ENCODE data around the gene NTM.

The NTM gene

DNA sequence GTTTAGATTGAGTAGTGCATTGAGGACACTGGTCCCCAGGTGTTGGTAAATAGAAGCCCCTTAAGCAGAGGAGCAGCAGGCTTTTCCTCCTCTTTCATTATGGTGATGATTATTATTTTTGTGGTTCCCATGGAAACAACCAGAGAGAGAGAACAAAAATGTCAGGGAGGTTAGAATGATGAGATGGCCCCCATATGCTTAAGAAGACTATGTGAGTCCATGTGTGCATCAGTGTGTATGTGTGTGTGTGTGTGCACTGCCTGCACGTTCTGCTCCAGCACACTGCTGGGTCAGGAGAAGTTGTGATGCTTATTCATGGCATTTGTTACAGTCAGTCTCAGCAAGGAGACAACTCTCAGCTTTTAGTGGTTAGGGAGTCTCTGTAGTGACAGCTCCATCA is 724.2 kb downstream of the NTM start:
- FAIRE-seq (no peak), DNase-seq (ENCODE audit: extremely low spot score, insufficient read length, low read depth) (no peak)

DNA sequence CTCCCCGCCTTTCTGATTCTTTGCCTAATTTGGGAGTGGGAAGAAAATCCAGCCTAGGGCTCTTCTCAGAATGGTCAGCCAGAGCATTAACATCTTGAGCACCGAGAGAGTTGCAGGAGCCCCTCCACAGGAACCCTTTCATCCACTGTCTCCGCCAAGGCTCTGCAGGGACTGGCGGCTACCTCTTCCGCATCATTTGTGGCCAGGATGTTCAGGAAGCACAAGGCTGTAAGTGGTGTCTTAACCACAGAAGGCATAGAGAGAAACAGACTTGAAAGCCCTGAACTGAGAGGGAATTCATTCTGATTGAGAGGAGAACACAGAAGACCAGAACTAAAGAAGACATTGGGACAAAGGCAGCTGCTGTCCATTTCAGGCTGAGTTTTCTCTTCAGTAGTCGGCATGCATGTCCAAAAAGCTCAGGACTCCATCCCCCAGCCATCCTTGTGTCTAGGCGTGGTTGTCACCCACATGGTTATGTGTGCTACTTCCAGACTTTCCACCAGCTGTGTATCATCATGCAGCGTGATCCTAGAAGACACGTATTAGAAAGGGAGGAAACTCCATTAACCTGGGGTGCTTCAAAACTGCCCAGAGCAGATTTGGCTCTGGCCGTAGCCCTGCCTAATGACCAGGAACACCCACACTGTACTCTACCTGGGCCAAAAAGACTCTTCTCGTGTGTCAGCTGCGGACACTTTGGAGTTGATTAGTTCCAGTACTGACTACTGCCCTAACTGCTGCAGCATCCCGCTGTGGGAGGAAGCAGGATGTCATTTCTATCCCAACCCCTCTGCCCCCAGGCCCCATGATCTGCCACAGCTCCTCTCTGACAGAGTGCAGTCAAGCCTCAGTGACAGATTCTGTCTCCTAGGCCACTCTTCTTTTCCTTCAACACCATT is 725.1 kb downstream of the NTM start:
- DNase-seq (ENCODE audit: extremely low spot score, insufficient read length, low read depth): no peak
- FAIRE-seq: no peak

DNA sequence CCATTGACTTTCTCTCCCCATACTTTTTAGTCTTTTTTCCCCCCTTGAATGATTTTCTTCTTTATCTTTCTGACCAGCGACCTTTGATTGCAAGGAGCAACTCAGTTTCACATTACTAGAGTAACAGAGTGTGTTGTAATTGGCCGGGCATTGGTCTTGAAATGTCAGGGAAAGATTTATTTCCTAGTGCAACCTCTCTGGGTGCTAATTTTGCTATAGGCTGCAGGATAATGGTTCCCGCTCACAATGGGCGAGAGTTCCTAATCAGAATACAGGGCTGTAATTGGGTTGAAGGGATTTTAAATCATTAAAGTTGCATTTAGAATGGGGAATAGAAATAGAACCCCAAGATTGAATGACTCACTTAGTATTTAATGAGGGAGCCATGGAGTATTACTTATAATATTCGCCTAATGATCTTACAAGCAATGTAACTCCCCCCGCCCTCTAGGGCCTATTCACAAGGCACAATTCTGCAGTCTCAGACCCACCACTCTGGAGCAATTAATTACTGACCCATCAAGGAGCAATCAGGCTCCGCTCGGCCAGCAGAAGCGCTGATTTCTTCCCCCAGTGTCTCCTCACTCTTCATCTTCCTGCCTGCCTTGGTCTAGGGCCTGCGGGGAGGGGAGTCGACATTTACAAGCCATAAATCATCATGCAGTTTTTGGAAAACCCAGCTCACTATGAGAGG is 725.9 kb downstream of the NTM start:
- DNase-seq (ENCODE audit: extremely low spot score, insufficient read length, low read depth) (no peak), FAIRE-seq (no peak)

DNA sequence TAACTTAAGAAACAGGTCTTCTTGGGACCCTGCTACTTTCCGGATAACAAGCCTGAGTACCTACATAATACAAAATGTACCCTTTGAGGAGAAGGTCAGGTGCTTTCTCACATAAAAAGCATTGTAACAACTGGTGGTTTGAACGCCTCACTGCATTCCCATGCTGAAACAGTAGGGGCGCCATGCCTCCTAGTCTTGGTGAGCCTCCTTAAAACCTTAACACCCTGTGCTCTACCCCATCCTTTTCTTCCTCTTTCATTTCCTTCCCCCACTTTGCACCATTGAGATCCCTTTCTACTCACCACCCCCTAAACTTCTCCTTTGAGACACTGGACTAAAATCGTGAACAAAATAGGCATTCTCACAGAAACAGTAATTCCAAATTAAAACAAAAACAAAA is 729.3 kb downstream of the NTM start:
- FAIRE-seq: no peak
- DNase-seq (ENCODE audit: extremely low spot score, insufficient read length, low read depth): no peak

DNA sequence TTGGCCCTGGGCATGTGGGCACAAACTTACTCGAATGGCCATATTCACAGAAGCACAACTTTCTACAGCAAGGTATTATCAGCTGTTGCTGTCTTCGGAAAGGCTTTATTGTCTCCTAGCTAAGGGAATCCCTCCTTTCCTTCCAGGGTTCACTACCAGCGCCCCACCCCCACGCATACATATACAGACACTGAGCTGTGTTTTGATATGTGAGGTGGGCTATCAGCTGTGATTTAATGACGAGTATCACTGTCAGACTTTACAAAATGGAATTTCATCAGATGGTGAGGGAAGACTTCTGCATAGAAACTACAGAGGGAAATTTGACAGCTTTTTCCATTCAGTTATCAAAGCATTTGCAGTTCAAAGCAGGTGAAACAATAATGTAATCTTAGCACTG is 730.2 kb downstream of the NTM start:
- FAIRE-seq (no peak), DNase-seq (ENCODE audit: extremely low spot score, insufficient read length, low read depth) (no peak)

DNA sequence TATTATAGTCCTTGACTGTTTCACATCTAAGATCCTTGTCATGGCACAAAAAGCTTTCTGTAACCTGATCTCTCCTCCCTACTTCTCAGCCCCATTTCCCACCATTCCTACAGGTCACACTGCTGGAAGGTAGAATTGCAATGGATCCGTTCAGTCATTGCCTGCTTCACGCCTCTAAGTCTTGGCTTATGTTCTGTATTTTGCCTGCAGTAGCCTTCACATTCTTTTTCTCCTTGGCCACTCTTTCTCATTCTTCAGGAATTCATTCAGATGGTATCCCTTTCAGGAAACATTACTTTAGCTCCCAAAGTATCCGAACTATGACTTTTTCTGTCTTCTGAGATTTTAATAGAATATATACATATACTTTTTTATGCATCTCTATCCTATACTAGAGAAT is 731.5 kb downstream of the NTM start:
- DNase-seq (ENCODE audit: extremely low spot score, insufficient read length, low read depth): no peak
- no peak for FAIRE-seq

DNA sequence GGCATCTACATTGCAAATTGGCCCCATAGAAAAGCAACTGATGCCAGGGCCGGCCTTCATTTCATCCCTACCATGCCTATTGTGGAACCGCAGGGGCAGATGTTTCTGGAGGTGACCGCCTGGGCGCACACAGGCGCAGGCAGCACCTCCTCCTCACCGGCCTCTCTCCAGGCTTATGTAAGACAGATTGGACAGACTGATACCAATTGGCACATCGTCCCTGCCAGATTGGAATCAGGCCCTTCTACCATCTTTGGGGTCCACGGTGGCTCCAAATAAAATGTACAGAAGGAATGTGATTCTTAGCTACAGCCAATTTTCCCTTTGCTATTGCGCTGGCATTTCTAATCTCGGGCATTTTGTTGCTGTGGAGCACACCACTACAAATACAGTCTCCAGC is 732.6 kb downstream of the NTM start:
- FAIRE-seq: no peak

DNA sequence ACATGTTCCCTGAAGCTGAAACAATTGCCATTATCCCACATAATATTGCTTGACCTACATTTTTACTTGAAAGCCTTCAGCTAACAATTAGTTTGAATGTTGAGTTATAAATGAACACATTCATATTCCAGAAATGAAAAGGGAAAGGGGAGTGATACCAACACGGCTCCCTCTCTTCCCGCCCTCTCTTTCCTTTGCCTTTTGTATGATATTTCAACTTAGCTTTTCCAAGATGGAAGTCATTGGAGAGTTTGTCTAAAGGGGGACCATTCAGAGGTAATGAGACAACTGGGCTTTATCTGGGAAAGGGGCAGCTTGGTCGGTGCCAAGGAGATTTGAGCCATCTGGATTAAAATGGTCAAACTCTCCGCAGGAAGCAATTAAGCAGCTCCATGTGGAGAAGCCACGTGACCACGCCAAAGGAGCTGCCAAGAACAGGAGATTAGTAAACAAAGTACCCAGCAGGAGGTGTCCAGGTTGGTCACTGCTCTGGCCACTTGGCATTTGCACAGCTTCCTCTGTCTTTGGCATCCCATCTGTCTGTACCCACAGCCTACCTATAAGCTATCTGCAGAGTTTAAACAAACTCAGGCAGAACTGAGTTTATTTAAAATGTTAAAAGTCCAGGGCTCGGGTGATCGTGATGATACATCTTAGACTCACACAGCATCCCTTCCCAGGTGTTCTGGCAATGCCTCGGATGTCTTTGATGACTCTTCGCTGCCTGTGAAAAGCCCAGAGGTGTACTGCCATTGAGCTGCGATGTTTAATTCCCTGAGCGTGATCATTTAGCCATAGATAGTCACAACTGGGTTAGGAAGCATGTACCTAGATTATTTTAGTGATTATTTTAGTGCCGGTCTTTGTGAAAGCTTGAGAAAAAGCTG is 735.9 kb downstream of the NTM start:
- DNase-seq (ENCODE audit: extremely low spot score, insufficient read length, low read depth) (no peak), FAIRE-seq (no peak)

More for the DNA sequence above, 732.6 kb downstream of the NTM start:
- DNase-seq (ENCODE audit: extremely low spot score, insufficient read length, low read depth): no peak

DNA sequence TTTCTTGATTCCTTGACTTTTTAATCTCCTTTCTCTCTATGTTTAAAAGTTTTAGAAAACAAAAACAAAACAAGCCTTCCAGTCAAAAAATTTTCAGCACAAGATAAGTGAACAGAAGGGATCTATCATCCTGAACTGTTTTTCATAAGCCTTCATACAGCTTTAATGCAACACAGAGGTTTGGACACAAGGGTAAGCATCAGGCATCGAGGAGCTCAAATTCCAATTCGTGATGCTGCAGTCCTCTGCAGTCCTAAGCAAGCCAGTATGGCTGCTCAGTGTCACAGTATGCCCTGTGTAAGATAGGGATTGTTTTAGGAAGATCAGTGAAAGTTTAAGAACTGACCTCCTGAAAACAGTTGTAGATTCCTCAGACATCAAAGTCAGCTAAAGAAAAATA is 740.9 kb downstream of the NTM start:
- DNase-seq (ENCODE audit: extremely low spot score, insufficient read length, low read depth) (no peak), FAIRE-seq (no peak)

DNA sequence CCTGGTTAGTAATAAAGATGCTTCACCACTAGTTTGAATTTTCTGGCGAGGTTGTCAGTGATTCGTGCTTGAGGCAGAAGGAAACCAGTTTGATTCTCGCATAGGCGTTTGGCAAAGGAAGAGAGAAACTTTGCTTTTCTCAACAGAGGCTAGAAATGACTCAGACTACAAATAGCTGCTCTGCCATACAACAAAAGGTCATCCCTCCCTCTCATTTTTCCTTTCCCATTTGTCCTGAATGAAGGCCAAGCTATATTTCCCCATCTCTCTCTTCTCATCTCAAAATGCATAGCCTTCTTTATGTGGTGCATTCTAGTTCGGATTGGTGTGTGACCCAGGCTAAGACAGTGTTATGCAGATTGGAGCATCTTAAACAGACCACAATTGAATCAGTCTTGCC is 741.4 kb downstream of the NTM start:
- FAIRE-seq (no peak), DNase-seq (ENCODE audit: extremely low spot score, insufficient read length, low read depth) (no peak)

DNA sequence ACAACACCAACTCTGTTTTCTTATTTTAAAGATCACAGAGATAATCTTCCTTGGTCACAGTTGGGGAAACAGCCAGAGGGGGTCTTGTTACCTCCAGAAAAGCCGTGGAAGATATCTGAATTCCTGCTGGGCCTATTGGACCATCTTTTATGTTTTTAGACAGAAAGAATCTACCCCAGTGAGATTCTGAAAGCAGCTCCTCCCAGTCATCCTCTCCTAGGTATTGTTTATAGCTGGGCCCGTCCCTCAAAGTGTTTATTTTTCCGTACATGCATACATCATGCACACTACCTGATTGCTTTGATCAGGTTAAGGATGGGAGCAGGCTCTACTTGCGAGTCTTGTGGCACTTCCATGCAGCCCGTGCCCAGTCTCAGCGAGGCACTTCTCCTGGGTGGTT is 742.4 kb downstream of the NTM start:
- FAIRE-seq: no peak

DNA sequence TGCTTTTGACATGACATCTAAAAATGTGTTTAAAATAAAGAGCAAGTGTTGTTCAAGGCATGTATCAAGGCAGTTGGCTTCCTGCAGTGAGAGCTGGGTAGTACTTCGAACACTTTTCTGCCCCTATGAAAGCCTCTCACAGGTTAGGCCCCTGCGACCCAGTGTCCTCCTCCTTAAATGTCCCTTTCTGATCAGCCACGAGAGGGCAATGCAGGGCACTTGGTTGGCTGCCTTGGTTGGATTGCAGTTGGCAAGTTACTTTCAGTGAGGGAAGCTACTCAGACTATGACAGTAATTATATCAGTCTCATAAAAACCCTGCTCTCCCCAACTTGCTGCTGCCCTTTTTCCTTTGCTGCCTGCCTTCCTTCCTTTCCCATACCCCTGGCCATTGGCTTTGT is 743.8 kb downstream of the NTM start:
- DNase-seq (ENCODE audit: extremely low spot score, insufficient read length, low read depth) (no peak), FAIRE-seq (no peak)

More for the DNA sequence above, 742.4 kb downstream of the NTM start:
- DNase-seq (ENCODE audit: extremely low spot score, insufficient read length, low read depth): no peak

DNA sequence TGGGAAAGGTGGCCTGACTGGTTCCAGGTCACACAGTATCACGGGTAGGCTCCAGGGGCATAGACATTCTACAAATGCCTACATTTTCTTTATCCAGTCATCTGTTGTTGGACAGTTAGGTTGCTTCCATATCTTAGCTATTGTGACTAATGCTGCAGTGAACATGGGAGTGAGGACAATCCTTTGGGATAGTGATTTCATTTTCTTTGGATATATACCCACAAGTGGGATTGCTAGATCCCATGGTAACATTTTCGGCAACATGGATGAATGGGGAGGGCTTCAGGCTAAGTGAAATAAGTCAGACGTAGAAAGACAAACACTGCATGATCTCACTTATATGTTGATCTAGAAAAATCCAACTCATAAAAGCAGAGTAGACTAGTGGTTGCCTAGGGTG is 744.3 kb downstream of the NTM start:
- no peak for FAIRE-seq

DNA sequence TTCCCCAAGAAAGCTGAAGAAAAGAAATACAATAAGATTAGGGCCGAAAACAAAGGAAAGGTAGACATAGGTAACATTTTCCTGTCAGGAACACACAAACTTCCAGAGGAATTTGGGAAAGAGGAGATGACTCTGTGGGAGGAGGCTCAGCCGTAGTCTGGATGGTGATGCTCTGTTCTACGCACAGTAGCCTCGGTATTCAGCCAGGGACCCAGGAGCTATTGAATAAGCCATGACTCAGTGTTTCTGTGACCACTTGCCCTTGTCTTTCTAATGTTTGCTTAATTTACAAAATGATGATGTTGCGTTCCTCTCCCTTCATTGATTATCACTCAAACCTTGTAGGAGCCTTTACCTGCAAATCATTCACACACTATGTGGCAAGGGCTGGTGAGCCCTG is 745.0 kb downstream of the NTM start:
- DNase-seq (ENCODE audit: extremely low spot score, insufficient read length, low read depth) (no peak), FAIRE-seq (no peak)

More for the DNA sequence above, 744.3 kb downstream of the NTM start:
- no peak for DNase-seq (ENCODE audit: extremely low spot score, insufficient read length, low read depth)

DNA sequence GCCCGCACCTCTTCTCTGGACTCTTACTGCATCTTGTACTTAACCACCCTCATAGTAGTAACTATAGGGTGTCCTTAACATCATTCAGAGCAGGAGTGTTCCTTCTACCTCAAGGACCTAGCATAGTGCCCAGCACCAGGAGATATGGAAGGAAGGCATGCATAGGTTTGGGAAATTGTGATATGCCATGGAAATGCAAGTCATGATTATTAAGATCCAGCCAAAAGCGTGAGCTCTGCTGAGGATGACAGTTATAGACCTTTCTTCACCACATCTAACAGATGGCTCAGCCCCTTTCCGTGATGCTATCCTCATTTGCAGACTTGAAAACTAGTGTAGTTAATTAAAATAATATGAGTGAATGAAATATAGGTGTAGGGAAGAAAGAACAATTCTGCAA is 746.1 kb downstream of the NTM start:
- FAIRE-seq (no peak), DNase-seq (ENCODE audit: extremely low spot score, insufficient read length, low read depth) (no peak)

DNA sequence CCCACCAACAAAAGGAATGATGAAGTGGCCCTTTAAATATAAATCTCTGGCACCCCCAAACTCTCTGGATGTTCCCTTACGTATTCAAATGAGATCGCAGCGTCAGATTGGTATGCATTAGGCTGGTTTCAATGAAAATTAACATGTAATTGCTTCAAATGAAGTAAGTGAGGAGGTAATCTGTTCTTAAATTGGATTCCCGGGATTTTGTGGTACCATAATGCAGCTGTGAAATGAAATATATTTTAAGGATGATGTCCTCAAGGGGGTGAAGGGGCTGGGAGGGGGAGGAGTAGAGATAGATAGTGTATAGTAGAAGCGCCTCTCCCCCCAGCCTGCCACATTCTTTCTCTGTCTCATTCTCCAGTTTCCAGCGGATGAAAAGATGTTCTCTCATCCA is 748.2 kb downstream of the NTM start:
- DNase-seq (ENCODE audit: extremely low spot score, insufficient read length, low read depth) (no peak), FAIRE-seq (no peak)

DNA sequence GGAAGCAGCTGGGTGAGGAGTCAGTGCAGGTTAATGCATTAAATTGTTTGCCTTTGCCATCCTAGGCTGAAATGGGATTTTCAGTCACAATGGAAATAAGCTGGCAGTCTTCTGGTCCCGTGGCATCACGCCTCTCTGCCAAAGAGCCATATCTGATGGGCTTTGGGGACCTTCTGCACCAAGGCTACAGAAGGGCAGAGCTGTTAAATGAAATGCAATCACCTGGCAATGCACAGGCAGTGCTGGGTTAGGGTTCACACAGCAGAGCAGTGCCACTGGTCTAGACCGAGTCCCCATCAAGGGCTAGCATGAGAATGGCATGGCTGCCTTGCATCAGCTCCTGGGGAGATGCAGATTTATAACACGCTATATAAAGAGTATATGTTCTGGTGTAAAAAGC is 749.2 kb downstream of the NTM start:
- FAIRE-seq (no peak), DNase-seq (ENCODE audit: extremely low spot score, insufficient read length, low read depth) (no peak)

DNA sequence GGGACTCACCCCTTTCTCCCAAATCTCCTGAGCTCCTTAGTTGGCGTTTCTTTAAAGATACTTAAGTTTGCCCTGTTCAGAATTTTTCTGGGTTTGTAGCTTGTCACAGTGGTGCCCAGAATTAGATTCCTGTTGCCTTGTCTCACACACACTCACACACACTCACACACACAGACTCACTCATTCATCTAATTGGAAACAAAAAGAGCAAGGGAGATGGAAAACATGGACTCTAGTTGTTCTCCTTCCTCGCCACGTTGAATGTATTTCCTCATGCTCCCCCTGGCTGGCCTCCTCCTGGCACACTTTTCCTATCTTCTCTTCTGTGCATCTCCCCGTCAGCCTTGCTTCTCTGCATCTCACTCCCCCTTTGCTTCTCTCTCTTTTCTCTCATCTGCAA is 752.3 kb downstream of the NTM start:
- DNase-seq (ENCODE audit: extremely low spot score, insufficient read length, low read depth) (no peak), FAIRE-seq (no peak)

DNA sequence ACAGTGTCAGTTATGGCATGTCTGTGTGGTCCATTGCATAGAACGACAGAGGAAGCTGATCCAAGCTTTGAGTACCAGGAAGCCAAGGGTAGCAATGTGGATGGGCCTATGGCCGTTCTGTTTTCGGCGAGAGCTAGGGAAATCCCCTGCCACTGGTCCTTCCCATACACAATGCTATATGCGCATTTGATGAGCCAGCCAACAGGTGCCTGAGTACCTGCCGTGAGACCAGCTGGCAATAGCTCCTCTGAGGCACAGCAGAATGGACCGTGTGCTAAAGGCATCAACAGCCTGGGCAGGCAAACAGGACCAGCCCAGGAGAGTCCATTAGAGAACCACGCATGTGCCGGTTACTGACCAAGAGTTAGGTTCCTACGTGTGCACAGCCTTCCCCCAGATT is 753.0 kb downstream of the NTM start:
- no peak for FAIRE-seq

More for the DNA sequence above, 753.0 kb downstream of the NTM start:
- DNase-seq (ENCODE audit: extremely low spot score, insufficient read length, low read depth): no peak

All from GM18507 (cell line).